ENCODE measurements around the gene RAPGEF1.
A peak's percentile ranks its signal among the peaks of the same experiment; 100 is the strongest.
"Not testable (repeated sequence)": the region's sequence is repeated elsewhere in the genome, so short reads cannot be mapped to it uniquely, and the experiment has no call there.

RAPGEF1 gene

DNA sequence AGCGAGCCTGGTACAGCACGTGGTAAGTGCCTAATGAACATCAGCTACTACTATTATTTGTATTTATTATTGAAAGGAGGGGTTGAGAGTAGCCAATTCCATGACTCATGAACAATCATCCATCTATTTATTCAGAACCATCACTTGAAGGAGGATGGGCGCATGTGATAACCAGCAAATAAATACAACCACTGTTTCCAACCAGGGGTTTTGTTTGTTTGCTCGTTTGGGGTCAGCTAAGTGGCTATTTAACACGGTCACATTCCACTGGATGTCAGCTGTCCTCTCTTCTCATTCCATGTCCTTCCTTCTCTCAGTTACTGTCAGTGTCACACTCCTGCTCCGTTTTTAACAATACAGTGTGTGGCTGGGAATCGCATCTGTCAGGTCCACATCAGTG, 8.6 kb downstream of the RAPGEF1 start:
- ATAC-seq, result no peak
- DNase-seq, result no peak

DNA sequence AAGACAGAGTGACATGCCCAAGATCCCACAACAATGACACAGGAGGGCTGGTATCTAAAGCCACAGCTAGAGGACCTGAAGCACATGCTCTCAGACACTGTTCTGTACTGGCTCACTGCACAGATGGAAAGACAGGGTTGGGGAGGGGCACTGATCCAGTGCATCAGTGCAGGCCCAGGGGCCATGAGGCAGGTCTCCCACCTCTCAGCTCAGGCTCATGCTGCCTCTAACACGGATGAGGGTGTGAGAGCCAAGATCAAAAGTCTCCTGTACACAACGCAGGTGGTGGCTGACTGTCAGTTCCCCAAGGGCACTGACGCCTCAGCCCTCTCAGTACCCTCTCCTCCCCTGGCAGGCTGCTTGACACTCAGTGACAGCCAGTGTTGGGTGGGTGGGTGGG, 10.9 kb downstream of the RAPGEF1 start:
- ATAC-seq, result peak; percentile 61
- peak; percentile 64 for DNase-seq

DNA sequence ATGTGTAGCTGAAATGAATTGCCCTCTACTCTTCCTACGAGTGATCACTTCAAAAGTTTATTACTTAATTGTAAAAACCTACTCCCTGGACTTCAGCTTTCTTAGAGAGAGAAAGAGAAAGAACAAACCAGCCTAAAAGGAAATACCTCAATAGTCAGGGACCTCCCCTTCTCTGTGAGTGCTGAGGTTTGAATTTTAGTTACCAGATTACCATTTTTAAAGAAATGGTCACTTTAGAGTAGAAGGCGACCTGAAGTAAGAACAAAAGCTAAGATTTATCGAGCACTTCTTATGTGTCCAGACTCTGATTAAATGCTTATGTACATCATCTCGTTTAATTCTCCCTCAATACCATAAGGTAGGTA, 11.3 kb downstream of the RAPGEF1 start:
- DNase-seq (no peak), ATAC-seq (peak; percentile 5)

DNA sequence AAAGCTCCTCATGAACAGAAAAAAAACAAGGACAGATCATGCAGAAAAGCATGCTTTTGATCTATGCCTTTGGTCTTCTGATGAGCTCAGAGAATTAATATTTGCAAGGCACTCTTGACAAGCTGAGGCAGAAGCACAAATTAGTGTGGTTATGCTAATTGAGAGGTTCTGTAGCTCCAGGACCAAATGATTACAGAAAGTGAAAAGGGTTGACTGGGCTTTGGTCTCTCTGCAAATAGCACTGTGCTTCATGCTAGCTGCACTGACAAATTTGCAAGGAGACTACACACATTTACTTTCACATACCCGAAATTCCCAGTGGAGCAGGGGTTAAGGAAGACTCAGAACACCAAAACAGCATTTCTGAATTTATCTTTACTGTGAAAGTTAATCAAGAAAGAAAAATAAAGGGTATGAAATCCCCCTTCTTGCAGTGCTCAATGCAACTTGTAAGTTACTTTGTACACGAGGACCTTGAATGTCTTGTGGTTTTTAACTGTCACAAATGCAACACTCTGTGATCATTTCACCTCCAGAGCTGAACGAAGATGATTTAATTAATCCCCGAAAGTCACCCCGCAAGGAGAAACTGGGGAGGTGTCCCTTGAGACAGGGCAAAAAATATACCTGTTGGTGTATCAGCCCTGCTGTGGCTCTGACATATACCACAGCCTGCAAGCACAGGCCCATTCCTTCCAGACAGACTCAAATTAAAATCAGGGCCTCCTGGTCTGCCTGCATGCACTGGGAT, 11.9 kb downstream of the RAPGEF1 start:
- no peak for DNase-seq
- no peak for ATAC-seq

DNA sequence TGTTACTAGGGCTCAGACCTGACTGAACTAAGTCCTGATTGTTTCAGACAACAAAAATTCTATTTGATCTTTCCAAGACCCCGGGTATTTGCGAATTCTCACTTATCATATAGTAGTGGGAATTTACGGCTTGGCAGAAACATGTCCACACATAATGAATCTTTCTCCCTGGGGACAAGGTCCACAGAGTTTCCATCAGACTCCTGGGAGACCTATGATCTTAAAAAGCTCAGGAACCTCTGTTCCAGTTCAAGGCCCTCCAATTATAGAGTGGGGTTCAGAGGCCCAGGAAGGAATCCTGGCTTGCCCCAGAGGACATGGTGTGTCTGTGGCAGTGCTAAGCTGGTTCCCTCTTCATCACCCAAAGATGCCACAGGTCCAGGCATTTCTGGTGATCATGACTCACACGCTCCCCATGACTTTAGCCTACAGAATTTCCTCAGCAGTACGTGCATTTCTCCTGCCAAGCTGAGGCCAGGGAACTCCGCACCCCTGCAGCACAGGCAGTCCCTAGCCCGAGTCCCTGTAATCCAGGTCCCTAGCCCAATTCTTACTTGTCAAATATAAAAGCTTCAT, 12.6 kb downstream of the RAPGEF1 start:
- ATAC-seq (peak; percentile 3), DNase-seq (no peak)

DNA sequence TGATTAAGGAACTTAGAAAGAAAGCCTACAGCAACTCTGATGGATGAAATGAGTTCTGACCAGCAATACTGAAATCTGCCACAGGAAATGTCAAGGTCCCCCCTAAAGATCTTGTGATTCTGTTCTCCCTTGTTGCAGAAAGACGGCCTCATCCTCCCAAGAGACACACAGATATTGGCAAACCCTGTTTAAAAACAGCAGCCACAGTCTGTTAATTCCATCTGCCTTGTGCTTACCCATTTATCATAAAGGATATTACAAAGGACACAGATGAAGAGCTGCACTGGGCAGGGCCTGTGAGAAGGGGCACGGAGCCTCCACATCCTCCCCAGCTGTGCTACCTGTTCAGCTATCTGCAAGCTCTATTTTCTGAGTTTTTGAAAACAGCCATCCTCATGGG, 15.2 kb downstream of the RAPGEF1 start:
- DNase-seq (no peak), ATAC-seq (no peak)

DNA sequence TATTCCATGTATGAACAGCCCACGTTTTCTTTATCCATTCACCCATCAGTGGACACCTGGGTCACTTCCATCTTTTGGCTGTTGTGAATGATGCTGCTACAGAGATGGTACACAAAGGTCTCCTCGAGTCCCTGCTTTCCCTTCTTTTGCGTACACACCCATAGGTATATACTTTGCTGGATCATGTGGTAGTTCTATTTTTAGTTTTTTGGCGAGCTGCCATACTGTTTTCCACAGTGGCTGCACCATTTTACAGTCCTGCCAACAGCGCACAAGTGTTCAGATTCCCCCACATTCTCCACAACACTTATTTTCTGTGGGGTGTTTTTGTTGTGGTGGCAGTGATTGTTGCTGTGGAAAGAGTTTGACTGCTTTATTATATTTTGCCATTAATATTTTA, 16.2 kb downstream of the RAPGEF1 start:
- no peak for DNase-seq
- ATAC-seq, result no peak

DNA sequence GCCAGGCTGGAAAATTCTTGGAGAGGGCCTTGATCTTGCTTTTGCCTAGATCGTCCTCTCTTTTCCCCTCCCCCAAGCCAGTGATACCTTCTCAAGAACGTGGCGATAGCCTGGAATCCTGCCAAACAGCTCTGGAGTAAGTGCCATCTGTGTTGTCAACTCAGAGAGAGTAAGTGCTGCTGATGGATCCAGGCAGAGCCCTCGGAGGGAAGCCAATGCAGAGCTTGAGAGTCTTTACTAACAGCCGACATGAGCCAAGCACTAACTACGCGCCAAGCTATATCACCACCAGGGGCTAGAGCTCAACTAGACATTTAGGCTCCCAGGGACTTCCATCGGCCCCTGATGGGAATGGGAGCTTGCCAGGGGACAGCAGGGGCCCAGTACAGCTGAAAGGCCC, 17.6 kb downstream of the RAPGEF1 start:
- ATAC-seq (no peak), DNase-seq (no peak)

DNA sequence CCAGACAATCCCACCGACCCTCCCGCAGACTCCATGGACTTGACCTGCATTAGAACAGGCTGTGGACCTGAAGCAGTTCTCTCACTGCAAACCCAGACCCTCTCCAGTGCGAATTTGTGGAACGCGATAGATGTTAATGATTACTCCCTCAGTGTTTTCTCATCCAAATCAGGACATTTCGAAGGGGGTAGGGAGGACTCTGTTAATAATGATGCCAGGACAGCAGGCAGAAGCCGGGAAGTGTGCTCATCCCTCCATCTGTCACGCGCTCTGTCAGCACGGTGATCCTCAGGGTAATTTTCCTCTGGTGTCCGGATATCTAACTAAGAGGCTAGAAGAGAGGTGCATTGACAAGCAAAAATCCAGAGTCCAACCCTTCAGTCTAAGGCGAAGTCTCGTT, 18.8 kb downstream of the RAPGEF1 start:
- ATAC-seq, result no peak

DNA sequence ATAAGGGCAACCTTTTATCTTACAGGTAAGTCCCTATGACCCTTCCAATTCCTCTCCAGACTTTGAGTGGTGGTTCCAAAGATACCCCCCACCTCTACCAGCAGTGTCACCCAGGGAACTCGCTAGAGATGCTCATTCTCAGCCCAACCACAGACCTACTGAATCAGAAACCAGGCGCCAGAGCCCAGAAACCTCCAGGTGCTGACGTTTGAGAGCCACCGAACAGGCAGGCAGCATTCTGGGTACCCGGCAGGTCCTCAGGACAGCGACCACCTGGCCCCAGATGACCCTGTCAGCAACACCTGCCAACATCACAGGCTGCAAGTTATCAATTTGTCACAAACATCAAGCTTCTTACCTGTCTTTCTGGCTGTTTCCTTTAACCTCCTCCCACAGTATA, 19.5 kb downstream of the RAPGEF1 start:
- peak; percentile 62 for ATAC-seq

More for the DNA sequence above, 18.8 kb downstream of the RAPGEF1 start:
- DNase-seq, result no peak

DNA sequence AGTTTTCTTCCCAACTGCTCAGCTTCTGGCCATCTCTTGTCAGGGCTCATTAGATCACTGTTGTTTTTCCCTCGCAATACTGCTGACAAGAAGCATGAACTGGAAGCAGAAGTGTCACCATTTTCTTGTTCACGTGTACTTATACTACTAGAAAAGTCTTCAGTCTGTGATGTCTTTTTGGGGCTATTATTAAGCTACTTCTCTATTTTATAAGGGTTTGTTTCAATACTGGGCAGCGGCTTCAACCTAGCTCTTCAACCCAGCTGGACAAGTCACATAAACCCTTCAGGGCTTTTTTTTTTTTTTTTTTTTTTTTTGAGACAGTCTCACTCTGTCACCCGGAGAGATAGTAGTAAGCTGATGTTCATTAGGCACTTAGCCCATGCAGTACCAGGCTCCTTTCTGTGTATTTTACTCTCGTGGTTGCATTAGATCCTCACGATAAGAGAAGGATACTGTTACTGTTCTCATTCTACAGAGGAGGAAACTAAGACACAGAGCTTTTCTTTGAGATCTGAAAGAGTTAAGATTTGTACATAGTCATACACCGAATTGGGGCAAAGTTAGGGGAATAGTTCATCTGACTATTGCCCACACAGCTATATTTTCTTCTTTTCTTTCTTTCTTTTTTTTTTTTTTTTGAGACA, 20.5 kb downstream of the RAPGEF1 start:
- ATAC-seq, result no peak
- DNase-seq, result no peak

More for the DNA sequence above, 19.5 kb downstream of the RAPGEF1 start:
- no peak for DNase-seq

DNA sequence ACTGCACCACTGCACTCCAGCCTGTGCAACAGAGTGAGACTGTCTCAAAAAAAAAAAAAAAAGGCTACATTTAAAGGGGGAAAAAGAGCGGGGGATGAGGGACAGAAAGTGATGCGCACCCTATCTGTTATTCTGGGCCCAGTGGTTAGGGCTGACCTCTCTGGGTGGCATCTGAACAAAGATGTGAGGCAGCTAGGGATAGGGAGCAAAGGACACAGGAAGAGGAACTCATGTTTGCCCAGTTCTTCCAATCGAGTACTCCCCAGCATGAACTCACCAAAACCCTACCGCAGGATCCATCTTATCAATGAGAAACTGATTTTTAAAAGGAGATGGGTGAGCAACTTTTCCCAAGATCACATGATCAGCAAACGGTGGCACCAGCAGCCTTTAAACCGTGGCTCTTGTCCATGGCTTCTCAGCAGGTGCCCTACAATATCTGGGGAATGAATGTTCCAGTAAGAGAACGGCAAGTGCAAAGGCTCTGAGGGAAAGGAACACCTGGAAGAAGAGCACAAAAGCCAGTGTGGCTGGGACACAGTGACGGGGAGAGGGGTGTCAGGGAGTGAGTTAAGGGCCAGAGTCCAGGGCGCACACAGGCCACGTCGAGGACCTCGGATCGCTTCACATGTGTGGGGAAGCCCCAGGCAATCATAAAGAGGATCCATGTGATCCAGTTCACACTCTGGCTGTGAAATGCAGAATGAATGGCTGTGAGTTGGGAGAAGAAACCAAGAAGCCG, 22.0 kb downstream of the RAPGEF1 start:
- ATAC-seq (no peak), DNase-seq (no peak)

DNA sequence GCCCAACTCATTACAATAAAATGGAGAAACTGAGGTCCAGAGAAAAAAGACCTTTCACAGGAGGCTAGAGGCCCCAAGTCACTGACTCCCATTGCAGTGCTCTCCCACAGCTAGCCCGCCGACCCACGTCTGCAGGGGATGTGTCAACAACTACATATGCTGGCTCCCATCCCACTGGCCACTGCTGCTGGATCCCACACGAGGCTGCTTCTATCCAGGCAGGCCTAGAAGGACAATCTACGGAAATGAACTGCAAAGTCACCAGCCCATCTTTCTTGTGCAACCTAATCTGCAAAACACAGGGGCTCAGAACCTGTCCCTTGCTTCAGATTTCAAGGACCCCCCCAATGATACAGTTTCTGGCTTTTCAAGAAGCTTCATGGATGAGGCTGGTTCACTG, 24.0 kb downstream of the RAPGEF1 start:
- ATAC-seq (no peak), DNase-seq (no peak)

DNA sequence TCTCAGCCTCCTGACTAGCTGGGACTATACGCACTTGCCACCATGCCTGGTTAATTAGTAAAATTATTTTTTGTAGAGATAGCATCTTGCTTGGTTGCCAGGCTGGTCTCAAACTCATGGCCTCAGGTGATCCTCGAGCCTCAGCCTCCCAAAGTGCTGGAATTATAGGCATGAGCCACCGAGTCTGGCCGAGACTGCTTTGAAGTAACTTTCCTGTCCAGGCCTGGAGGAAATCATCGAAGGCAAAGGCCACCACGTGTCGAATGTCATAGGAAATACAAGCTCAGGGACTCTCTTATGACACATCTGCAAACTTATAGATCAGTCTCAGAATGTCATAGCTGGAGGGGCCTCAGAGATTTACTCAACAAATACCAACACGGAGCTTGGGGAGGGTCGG, 25.1 kb downstream of the RAPGEF1 start:
- DNase-seq (no peak), ATAC-seq (no peak)

DNA sequence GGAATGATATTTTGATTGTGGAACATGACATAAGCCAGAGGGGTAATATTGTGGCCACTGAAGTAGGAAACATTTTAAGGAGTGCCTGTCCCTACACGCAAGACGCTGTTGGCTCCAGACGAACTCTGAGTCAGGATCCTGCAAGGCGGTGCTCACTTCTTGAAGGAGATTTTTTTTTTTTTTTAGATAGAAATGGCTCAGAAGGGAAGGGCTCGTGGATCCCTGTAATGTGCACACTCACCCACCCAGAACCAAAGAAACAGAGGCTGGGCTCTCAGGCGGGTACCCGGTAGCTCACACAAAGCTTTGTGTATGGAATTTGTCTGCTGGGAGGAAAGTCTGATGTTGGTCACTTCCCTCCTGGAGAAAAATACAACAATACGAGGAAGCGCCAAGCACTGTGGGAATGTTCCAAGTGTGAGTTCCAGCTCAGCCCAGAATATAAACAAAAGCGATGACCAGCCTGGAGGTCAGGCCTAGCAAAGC, 25.7 kb downstream of the RAPGEF1 start:
- DNase-seq (no peak), ATAC-seq (no peak)

DNA sequence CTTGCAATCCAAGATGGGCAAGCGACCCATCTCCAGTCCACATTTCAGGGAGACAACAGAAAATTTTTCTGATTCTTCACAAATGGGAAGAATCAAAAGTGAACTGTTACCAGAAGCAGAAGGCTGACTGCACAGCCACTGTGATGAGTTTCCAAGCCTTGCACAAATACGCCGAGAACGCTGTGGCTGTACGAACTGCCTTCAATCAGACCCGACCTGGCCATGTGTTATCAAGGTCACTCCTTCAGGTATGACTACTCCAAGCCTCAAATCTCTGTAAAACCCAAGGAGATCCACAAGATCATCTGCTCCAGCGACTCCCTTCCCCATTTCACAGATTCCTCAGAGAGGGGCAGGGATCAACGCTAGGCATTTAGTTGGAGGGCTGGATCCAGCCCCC, 26.9 kb downstream of the RAPGEF1 start:
- DNase-seq (no peak), ATAC-seq (no peak)

DNA sequence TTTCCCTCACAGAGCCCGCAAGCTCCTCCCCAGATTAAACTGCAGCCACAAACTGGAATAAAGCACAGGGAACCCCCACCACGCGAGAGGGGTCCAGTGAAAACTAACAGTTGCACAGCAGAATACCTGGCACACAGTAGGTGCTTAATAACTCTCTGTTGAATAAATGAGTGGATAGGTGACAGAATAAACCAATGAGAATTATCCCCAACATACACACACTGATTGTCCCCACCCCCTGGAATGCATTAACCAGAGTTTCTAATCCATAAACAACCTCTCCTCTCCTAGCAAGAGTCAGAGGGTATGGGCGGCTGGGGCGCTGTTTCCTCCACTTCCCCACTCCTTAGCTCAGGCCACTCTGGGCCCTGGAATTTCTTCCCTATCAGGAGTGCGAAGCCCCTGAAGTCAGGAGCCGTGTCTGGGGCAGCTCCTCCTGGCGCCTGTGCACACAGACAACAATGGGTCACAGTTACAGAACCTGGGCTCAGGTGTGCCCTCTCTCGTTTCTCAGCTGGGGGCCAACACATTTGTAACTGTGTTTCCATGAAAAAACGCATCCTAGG, 27.6 kb downstream of the RAPGEF1 start:
- ATAC-seq, result no peak
- DNase-seq, result no peak

DNA sequence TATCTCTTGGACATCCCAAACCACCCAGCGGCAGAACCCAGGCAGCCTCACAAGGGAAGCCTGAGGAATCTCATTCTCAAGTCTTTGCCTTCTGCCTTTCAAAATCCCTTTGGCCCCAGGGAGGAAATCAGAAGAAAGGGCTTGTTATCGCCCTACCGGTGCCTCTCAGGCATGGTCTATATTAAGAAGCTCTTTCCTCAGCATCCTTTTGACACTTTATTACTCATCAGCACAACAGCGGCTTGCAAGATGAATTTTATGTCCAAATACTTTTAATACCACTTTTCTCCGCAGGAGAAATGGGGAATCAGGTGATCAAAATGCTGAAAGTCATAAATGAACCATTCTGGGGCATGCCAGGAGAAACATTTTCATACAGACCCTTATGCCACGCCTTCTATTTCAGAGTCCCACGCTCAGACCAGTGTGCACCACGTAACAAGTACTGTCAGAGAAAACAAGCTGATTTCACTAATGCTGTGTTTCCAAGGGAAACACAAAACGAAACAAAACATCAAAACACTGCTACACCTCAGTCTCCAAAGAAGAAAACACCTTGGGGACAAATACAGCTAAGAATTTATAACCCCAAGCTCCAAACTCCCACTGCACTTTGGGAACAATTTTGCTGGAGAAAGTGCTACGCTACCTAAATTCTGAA, 30.0 kb downstream of the RAPGEF1 start:
- no peak for DNase-seq
- peak; percentile 74 for ATAC-seq

DNA sequence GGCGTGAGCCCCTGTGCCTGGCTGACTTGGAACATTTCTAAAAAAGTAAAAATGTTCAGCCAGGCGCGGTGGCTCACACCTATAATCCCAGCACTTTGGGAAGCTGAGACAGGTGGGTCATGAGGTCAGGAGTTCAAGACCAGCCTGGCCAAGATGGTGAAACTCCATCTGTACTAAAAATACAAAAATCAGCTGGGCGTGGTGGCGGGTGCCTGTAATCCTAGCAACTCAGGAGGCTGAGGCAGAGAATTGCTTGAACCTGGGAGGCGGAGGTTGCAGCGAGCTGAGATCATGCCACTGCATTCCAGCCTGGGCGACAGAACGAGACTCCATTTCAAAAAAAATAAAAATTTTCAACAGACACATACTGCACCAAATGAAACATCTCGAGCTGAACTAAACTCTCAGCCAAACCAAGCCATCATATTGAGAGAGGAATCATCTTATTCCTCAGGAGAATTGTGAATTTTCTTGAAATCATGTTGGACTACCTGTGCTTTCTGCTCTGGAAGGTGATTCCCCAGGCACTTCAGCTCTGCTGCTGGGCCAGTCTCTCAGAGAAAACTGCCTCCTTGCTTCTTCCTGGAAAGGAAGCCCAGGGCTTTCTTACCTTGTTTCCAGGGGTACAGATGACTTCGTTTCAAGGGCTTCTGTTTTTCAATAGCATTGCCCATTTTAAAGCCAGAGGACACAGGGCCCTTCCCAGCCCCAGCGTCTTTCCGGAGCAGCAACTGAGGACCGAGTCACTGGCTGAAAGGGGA, 30.7 kb downstream of the RAPGEF1 start:
- ATAC-seq, DNase-seq: not testable (repeated sequence)

DNA sequence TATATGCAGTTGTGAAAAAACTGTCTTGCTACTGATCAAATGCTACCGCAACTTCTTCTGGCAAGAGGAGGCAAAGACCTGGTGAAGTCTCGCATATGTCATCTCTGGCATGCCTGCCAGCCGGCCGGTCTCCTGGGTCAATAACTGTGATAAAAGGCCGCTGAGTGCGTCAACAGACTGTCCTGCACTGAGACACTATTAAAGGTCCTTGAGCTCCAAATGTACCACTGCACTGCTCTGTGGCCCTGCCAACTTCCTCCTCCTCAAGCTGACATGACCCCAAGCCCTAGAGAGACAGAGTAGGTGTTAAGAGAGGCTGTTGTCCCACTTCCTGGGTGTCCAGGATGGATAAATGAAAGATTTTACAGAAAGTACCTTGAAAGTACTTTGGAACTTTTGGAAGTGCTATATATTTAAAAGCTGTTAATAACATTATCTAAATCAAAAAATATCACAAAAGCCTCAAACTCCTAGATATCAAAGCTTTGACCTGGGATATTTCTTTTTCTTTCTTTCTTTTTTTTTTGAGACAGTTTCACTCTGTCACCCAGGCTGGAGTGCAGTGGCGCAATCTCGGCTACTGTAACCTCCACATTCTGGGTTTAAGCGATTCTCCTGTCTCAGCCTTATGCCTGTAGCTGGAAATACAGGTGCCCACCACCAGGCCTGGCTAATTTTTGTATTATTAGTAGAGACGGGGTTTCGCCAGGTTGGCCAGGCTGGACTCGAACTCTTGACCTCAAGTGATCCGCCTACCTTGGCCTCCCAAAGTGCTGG, 31.5 kb downstream of the RAPGEF1 start:
- no peak for ATAC-seq
- no peak for DNase-seq
